ENCODE data around the gene TXNIP.

TXNIP gene

DNA sequence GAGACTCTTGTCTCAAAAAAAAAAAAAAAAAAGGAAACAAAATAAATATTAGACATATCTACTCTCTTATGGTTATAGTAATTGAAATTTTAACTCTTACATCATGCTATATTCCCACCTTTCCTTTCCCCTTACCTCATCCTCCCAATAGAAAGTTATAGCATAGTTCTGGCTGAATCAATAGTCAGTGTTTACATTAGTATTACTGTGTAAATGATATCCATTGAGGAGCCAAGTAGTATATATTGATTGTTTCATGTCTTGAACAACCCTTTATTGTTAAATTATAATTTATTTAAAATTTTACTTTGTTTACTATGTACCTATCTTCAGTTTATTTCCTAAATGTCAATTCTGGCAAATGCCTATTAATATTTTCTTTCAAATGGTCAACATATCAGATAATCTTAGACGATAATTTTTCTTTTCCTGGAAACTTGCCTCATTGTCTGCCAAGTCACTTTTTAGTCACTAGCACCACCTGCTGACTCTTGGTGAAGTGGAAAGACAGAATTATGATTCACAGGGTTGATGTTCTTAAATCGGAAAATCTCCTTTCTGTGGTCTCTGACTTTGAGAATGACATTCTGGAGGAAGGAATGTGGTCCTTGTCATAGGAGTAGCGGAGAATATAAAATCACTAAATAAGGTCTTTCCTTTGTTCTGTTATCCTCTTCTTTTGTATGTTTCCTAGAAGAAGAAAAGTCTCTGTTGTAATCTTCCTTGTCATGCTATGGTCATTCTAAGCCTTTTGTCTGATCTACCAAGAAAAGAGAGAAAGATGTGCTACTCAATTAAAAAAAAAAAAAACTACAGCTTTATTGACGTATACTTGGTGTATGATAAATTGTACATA is 16.6 kb upstream of the TXNIP start:
- in situ Hi-C loops (cut with MboI; ENCODE audit: low sequenced_read_pairs): no loop called here

DNA sequence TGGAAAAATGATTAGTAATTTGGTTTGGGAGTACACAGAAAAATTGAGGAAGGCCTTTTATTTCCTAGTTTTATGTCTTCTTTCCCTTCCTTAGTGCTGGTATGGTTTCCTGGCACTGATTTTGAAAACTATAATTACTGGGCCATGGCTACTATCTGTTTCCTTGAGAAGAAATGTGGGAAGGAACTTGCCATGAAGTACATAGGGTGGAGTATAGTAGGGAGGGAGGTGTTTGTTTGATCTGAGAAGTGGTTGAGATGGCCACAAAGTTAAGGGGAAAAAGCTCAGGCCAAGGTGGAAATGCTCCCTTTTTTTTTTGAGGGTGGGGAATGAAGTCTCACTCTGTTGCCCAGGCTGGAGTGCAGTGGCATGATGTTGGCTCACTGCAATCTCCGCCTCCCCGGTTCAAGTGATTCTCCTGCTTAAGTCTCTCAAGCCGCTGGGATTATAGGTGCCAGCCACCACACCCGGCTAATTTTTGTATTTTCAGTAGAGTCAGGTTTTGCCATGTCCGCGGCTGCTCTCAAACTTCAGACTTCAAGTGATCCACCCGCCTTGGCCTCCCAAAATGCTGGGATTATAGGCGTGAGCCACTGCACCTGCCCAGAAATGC is 13.9 kb upstream of the TXNIP start:
- in situ Hi-C loops (cut with MboI; ENCODE audit: low sequenced_read_pairs): no loop called here

DNA sequence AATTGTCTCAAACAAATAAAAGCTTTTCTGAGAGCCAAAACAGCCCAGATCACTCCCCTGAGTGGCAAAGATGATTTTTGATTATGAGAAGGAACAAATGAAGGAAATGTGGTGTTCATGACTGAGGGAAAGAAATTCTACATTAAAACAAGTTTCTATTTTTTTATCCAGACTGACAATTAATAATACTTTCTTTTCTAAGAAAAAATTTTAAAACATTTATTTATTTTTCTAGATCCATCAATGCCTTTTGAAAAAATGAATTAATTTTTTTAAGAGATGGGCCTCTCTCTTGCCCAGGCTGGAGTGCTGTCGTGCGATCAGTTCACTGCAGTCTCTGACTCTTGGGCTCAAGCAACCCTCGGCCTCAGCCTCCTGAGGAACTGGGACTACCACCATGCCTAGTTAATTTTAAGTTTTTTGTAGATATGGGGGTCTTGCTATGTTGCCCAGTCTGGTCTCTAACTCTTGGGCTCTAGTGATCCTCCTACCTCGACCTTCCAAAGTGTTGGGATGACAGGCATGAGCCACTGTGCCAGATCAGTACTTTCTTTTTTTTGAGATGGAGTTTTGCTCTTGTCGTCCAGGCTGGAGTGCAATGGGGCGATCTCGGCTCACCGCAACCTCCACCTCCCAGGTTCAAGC is 11.2 kb upstream of the TXNIP start:
- in situ Hi-C loops (cut with MboI; ENCODE audit: low sequenced_read_pairs): no loop called here

DNA sequence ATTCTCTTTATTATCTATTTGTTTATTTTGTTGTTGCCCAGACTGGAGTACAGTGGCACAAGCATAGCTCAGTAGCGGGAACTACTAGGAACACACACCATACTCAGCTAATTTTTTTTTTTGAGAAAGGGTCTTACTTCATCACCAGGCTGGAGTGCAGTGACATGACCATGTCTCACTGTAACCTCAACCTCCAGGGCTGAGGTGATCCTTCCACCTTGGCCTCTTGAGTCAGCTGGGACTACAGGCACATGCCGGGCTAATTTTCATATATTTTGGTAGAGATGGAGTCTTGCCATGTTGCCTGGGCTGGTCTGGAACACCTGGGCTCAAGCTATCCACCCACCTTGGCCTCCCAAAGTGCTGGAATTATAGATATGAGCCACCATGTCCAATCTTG is 5.3 kb upstream of the TXNIP start:
- in situ Hi-C loops (cut with MboI; ENCODE audit: low sequenced_read_pairs): no loop called here

DNA sequence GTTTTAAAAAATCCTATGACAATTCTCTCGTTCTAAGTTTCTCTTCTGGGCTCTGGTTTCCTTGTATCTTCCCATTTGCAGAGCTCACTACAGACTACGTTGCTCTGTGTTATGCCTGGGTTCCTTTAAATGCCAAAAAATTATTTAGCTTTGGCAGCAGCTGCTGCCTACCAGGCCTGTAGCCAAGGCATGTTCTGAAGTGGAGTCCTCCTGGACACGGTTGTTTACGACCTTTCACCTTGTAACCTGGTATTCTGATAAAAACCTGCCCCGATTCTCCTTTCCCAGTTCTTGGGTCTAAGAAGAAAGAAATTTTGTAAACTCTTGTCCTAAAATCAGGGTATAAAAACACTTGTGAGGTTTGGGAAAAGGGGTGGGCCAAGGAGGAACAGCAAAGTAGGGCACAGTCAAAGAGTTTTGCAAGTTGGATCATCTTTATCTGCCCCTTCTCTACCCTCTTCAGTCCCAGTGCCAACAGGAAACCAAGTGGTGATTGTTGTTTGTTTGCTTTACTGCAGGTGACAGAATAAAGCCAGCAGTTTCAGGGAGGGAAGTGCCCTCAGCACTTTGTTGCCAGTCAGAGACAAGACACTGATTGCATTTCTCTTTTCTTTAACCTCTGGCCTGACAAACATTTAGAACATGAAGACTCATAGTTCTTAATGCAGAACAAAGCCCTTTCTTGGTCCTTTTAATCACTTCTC is 3.1 kb upstream of the TXNIP start:
- in situ Hi-C loops (cut with MboI; ENCODE audit: low sequenced_read_pairs): no loop called here

DNA sequence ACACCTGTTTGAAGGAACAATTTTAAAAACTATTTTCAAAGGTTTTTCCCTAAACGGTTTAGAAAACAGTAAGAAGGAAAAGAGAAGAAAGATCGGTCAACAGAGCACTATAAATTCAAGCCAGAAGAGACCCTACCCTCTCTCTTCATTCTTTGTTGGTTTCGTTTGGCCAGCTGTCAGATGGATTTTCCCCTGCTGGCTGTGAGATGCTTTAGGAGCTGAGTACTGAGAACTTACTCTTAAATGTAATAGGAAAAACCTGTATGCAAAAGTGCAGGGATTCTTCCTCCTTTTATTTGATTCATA is 1.3 kb upstream of the TXNIP start:
- in situ Hi-C loops (cut with MboI; ENCODE audit: low sequenced_read_pairs): no loop called here

DNA sequence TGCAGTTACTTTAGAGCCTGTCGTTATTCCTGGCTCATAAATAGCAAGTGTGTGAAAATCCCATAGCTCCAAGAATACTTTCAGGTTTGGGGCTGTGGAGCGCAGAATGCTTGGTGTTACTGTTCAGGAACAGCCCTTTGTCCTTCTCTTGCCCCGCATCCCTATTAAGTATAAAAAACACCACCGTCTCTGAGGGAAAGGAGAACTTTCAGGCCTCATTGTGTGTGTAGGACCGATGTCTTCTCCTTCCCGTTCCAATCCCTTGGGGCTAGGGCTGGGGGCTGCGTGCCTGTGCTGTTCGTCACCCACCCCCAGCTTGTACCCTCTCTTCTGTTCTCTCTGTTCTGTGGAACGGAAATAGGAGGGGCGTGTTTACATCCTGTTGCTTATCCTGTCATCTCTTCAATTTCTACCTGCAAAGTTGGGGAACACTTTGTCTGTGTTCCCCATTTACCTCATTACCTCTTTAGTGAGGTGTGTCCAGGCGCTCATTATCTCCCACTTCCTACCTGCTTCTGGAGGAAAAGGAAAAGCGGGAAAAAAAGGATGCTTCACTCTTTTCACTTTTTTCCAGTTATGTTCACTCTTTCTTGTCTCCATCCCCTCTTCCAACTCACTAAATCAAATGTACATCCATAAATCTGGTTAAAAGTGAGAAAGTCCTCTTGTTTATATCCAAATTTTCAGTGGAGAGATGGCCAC is 788 bp upstream of the TXNIP start:
- in situ Hi-C loops (cut with MboI; ENCODE audit: low sequenced_read_pairs): no loop called here

DNA sequence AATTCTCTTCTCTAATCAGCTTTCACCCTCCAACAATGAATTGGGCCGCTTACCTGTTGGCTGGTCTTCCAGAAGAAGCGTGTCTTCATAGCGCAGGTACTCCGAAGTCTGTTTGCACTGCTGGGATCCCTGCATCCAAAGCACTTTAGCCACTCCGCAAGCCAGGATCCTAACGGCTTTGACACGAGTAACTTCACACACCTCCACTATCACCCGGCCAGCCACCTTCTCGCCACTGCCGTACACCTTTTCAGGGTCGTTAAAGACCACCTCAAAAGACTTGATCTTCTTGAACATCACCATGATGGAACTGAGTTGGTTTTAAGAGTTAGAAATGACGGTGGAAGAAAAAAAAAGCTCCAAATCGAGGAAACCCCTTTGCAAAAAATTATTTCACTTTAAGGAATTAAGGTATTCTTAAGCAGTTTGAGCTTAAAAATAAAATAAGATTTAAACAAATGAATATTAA is 381 bp downstream of the TXNIP start:
- in situ Hi-C loops (cut with MboI; ENCODE audit: low sequenced_read_pairs): no loop called here

DNA sequence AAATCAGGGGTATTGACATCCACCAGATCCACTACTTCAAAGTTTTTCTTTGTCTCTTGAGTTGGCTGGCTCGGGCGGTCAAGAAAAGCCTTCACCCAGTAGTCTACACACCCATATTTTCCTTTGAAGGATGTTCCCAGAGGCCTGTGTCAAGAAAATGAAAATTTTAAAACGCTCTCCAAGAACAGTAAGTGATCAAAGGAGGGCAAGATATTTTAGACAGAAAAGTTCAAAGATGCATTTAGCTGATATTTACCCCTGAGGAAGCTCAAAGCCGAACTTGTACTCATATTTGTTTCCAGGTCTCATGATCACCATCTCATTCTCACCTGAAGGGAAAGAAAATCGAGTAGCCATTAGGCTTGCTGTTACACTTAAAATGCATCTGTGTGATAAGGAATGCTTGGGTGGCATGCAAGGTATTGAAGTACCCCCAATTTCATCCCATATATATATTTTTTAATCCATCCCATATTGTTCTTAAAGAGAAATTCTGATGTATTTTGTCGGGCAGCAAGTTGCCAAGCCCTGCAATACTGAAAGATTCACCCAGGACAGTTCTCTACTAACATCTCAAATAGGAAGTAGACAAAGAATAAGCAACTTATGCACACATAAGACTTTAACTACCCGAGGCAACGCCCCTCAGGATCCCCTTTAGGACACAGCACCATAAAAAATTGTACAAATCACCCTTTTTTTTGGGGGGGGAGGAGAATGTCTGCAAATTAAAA is 1.1 kb downstream of the TXNIP start:
- in situ Hi-C loops (cut with MboI; ENCODE audit: low sequenced_read_pairs): no loop called here

DNA sequence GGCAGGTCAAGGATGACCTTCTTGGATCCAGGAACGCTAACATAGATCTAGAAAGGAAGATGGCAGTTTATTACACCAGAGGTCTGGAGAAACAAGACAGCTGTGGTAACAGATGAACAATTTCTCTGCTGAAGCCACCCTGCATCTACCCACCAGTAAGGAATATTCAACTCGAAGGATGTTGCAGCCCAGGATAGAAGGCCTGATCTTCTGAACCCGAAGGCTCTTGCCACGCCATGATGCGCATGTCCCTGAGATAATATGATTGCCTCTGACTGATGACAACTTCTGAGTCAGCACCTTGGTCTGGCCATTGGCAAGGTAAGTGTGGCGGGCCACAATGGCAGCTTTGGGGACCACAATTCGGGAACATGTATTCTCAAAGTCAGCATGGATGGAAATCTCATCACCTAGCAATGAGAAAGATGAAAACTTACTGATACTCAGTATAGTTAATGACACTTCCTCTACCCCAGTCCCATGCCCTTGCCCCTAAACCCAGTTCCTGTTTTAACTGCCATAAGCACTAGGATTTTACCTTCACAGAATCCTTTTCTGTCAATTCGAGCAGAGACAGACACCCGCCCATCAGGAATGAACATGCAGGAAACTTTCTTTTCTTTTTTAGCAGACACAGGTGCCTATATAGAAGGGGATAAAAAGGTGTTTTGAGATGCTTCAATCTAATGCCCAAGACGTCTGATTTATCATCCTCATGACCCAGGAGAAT is 1.8 kb downstream of the TXNIP start:
- in situ Hi-C loops (cut with MboI; ENCODE audit: low sequenced_read_pairs): no loop called here

DNA sequence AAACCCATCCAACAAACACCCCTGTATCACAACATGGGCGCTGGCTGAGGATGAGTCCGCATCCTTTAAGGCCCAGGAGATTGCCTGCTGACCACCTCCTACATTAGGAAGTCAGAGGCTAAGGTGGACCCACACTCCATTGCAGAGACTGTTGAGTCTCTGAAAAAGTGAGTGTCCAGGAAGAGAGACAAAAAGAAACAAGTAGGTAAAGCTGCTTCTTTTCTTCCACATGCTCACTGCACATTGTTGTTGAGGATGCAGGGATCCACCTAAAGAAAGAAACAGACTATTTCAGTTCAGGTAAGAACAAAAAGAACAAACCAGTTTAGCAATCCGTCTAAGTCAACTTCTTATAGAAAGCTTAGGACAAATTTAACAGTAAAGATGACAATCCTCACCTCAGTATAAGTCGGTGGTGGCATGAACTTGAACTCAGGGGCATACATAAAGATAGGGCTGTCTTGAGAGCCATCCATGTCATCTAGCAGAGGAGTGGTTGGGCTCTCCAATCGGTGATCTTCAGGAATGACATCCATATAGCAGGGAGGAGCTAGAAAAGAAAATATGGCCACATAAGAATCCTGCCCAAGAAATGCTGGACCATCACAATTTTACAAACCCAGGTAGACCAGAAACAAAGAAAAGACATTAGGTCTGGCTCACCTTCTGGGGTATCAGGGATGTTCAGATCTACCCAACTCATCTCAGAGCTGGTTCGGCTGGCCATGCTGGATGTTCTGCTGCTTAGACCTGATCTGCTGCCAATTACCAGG is 2.6 kb downstream of the TXNIP start:
- in situ Hi-C loops (cut with MboI; ENCODE audit: low sequenced_read_pairs): no loop called here

DNA sequence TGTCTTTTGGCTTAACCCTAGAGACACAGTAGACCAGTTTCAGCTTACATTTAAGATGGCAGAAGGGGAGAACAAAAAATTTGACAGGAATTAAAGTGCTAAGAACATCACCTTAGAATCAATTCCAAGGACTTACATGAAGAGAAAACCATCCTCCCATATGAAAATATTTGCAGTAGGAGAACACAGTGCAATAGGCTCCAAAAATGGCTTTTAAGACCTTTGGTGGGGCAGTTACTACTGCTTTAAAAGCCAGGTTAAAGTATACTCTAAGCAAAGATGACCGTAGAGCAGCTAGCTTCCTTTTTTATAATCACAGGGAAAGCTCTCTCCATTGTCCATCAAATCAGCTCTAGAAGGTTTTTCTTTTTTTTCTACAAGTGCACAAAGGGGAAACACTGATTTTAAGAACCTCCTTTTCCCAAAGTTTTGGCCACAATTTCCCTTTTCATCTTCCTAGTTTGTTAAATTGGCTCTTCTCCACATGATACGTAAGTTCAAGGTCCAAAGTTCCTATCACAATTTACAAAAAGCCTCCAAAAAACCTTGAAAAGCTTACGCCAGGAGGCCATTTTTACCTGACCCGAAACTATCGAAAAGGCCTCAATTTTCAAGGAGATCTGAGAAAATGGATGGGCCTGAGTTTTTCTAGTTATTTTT is 3.3 kb downstream of the TXNIP start:
- in situ Hi-C loops (cut with MboI; ENCODE audit: low sequenced_read_pairs): no loop called here

DNA sequence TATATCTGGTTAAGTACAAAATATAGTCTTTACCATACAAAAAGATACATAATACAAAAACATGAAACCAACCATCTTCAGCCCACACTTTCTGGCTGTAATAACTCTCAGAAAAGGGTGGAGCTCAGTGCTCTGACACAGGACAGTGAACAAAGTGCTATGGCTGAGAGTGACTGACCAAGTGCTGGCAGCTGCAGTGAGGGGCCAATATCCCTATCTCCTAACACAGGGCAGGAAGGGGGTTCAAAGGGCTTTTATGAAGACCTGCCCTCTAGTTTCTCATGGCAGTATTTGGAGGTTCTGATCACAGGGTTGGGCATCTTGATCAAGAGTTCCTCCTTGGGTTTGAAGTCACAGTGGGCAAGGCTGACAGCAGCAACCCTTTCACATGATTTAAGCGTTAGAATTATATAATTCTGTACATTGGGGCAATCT is 3.9 kb downstream of the TXNIP start:
- in situ Hi-C loops (cut with MboI; ENCODE audit: low sequenced_read_pairs): no loop called here

DNA sequence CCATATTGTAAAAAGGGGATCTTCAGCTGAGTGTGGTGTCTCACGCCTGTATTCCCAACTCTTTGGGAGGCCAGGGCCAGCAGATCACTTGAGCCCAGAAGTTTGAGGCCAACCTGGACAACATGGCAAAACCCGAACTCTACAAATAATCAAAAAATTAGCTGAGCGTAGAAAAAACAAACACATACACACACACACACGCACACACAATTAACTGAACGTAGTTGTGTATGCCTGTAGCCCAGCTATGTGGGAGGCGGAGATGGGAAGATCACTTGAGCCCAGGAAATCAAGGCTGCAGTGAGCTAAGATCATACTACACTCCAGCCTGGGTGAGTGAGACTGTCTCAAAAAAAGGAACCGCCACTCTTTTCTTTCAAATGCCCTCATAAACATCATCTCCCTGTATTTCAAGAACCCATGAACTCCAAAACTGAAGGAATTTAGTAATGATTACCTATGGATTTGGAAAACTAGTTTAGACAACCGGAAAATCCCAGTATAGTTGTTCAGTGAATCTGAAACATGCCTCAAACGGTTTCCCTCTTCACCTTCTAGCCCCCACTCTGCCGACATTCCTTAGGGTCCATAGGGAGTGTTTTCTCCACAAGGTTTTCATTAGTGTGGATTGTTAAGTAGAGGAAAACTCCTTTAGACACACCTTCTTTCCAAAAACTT is 4.5 kb downstream of the TXNIP start:
- in situ Hi-C loops (cut with MboI; ENCODE audit: low sequenced_read_pairs): no loop called here

DNA sequence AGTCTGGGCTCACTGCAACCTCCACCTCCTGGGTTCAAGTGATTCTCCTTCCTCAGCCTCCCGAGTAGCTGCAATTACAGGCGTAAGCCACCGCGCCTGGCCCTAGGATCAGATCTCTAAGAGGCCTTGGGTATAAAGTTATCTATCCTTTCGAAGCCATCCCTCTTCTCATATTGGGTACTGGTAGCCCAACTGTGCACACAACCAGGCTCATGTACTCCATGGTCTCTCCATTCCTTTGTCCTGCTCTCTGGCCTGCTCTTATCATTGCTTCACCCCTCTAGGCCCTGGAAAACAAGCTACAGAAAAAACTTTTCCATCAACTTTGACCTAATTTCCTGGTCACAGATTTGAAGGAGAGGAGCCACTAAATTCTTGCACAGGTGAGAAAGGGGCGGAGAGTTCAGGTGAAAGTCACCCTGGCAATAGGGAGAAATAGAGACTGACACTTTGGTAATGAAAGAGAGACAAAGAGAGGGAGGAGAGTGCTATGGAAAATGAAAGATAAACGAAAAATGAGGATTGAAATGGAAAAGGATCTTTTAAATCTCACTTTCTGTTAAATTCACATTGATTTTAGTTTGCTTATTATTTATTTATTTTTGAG is 6.0 kb downstream of the TXNIP start:
- in situ Hi-C loops (cut with MboI; ENCODE audit: low sequenced_read_pairs): no loop called here

DNA sequence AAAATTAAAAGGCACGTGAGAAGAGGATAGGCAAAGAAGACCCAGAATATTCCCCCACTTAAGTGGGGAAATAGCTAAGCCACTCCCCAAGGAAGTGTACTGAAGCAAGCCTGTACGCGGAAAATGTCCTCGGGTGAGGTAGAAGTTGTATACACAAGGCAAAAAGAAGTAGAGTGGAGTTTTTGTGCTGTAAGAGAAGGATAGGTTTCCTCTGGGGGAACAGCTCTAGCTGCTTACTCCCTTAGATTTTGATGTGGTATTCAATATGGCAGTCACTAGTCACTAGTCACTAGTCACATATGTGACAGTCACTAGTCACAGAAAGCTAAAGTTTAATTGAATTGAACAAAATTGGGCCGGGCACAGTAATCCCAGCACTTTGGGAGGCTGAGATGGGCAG is 7.6 kb downstream of the TXNIP start:
- in situ Hi-C loops (cut with MboI; ENCODE audit: low sequenced_read_pairs): no loop called here

DNA sequence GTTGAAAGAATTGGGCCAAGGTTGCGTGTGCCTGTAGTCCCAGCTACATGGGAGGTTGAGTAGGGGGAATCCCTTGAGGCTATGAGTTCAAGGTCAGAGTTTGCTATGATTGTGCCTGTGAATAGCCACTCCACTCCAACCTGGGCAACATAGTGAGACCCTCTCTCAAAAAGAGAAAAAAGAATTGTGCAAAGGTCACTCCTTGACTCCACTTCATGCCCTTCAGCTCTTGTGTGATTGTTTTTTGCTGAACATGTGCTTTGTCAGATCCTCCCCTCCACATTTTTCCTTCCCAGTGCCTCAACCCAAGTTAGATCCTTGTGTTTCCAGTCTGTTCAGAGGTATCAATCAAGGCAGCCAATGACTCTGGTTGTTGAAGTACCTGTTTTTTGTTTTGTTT is 8.5 kb downstream of the TXNIP start:
- in situ Hi-C loops (cut with MboI; ENCODE audit: low sequenced_read_pairs): no loop called here

Data from hTERT RPE-1 (cell line).